HG03575 (cell line): Measurements from ENCODE around the gene NUDT14.

Experiments used
- ATAC-seq: cut with Tn5 transposase; IDR thresholded peaks from one replicate; pipeline ENCODE4 v1.9.1; 2021; ENCODE audit not compliant: unreplicated experiment, insufficient number of reproducible peaks, low FRiP score; ENCODE audit errors: extremely low read depth

NUDT14 gene

GRCh38 chr14:105213361-105213760, 32.2 kb upstream of the NUDT14 start:
- no peak for ATAC-seq

- no peak for ATAC-seq
Observed at GRCh38 chr14:105212541-105213300, 31.6 kb upstream of the NUDT14 start.

- no peak for ATAC-seq
Observed at GRCh38 chr14:105211758-105212089, 30.6 kb upstream of the NUDT14 start.

GRCh38 chr14:105211086-105211757, 30.1 kb upstream of the NUDT14 start:
- ATAC-seq: no peak

DNA sequence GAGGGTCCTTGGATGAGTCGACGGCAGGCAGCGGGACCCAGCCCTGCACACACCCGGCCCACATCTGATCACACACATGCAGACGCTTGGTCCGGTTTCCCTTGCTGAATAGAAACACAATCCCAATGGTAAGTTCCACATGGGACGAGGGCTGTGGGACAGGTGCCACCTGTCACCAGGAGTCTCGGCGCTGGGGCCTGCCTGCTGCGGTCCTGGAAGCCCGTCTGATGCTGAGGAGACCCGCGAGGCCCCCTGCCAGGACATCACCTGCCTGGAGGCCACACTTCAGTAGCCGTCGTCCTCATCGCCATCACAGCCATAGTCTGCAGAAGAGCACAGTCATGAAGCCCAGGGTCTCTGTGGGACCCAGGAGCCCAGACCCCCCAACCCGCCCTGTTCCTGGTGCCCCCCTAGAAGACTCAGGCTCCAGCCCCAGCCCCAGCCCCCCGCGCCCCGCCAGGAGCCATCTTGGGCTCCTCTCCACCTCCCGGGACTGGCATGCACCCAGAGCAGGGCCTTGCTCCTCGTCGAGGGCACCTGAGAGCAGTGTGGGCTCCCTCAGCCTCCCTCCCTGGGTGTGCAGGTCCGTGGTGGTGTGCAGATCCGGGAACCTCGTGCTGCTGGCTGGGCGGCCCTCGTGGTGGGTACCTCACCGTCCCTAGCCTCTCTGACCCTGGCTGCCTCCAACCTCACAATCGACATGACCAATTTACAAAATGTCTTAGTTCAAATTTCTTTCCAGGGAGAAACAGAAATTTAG, 29.3 kb upstream of the NUDT14 start:
- no peak for ATAC-seq

- no peak for ATAC-seq
Observed at GRCh38 chr14:105209646-105210045, 28.5 kb upstream of the NUDT14 start.

DNA sequence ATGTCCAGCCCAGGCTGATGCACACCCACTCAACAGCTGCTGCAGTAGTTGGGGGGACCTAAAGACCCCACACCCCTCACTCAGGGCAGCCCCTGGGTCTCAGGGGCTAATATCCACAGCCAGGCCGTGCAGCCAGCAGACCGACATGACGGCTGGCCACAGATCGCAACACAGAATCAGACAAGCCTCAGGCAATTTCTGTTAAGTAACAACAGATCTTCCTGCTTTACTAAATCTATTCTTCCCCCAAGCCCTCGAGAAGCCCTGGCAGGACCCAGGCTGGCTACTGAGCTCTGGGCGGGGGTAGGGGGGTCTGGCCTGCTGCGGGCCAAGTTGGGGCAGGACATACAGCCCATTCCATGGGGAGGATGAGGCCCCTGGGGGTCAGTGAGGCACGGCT, 28.0 kb upstream of the NUDT14 start:
- ATAC-seq: no peak

DNA sequence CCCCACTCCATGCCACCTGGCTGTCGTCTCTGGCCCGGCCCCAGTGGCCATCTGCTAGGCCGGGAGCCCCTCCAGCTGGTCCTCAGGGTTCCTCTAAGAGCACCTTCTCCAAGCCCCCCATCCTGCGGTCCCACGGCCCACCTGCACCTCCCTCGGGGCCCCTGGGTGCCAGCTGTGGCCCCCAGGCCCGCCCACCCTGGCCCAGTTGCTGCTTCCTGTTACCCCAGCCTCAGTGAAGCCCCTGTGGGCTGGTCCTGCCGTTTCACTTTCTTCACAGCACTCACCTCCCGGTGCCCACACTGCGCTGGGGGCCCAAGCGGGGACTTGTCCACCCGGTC, 27.6 kb upstream of the NUDT14 start:
- no peak for ATAC-seq

DNA sequence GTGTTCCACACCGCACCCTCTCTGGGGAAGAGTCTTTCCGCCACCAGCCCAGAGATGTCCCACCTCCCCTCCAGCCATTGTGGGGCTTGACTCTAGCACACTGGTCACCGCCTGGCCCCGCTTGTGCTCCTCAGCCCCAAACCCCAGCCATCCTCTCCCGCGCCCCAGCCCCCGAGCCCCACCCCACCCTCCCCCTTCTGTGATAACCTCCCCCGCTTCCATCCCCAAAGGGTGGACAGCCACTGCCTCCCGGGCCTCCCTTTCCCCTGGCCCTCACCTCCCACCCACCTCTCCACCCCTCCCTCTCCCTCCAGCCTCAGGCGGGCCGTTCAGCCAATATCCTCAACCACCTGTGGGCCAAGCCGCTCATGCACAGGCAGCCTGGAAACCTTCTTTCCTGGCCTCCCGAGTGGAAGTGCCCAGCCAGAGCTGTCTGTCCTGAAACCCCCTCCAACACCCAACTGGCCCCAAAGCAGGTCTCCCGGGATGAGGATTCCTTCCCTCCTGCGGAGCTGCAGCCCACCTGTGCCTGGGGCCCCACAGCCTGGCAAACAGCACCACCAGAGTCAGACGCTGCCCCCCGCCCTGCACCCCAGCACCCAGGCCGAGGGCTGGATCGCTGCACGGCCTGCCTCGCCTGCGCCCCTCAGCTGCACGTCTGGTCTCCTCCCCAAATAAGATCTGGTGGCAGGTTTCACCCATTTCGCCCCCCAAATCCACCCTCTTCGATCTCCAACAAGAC, 27.1 kb upstream of the NUDT14 start:
- ATAC-seq: no peak

GRCh38 chr14:105207460-105207901, 26.4 kb upstream of the NUDT14 start:
- ATAC-seq: no peak

GRCh38 chr14:105206873-105207272, 25.8 kb upstream of the NUDT14 start:
- no peak for ATAC-seq

DNA sequence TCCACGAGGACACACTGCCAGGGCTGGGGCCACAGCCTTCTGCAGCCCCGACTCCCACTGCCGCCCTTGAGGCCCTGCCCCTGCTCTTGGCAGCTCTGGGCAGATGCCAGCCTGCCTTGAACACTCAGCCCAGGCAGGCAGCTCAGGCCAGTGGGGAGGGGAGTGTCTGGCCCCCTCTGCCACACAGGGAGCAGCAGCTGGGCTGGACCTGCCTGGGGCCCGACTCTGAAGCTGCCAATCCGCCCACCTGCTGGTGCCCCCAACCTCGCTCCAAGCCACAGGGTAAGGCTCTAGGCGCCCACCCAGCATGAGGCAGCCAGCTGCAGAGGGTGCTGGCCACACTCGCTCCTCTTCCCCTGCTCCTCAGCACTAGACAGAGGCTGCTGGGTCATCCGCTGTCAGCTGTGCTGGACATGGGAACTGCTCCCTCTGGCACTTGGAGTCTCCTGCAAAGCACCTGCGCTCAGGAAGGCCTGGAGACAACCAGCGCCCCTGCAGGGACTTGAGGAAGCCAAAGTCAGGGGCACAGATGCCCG, 24.6 kb upstream of the NUDT14 start:
- no peak for ATAC-seq

DNA sequence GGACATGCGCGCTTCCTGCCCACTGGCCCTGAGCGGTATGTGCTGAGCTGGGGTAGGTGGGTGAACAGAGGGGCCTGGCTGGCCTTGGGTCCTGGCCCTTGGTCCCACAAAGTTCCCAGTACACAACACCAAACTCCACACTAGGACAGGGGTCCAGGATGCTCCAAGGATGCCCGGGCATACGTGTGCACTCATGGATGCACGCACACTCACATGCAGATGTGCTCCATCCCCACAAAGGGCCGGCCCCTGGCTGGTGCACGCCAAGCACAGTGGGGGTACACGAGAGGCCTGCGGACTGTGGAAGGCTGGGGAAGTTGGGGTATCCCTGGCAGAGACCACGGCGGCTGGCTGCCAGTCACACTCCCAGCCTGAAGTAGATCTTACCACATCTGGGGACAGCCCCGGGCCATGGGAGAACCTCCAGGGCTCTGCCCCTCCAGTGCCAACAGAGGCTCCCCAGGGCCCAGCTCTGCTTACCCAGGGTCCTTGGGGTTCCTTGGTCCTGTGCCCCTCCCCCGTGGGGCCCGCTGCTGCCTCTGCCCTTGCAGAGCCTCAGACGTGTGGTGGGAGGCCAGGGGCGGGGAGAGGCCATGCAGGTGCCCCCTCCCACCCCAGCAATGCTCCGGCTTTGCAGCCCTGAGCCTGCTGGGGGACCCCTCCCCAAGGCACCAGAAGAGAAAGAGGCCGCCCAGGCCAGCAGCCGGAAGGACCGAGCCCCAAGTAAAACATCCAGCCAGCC, 24.0 kb upstream of the NUDT14 start:
- no peak for ATAC-seq

DNA sequence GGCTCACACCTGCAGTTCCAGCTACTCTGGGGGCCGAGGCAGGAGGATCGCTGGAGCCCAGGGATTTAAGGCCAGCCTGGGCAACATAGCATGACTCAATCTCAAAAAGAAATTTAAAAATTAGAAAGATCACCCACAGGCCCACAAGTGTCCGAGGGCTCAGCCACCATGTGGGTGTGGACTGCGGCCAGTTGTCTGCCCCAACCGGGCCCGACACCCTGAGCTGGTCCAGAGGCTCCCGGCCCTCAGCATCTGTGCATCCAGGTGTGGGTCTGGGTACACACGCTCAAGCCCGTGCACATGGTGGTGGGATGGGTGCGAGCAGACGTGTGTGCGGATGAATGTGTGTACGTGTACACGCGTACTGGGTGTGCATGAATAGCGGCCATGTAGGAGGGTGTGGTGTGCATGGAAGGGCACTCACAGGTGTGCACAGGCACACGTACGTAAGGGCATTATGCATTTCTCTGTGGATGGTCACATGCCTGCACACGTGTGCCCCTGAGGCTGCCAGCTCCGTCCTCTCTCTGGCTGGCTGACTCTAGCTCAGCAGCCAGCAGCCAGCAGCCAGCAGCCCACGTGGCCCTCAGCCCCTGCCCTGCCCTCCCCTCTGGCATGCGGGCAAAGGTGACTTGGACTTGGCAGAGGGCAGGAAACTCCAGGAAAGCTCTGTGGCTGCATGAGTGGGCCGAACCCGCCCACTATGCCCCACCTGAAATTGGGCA, 23.3 kb upstream of the NUDT14 start:
- no peak for ATAC-seq

- ATAC-seq: no peak
Observed at GRCh38 chr14:105203701-105204100, 22.6 kb upstream of the NUDT14 start.

GRCh38 chr14:105203057-105203531, 22.0 kb upstream of the NUDT14 start:
- ATAC-seq: no peak

GRCh38 chr14:105201925-105202513, 20.9 kb upstream of the NUDT14 start:
- no peak for ATAC-seq
